ENCODE measurements around the gene HK1. TPM values are rescaled to one million over a fixed set of nuclear protein-coding genes. Genes with fewer than 3 reads are reported as not detected.
"Not testable (repeated sequence)": the region's sequence is repeated elsewhere in the genome, so short reads cannot be mapped to it uniquely, and the experiment has no call there.

The HK1 gene
- total RNA-seq, 2 donors from 2014 or later: 75.6 to 103 TPM

GRCh38 chr10:69321865-69322264 is 43.6 kb downstream of the HK1 start:
- intact Hi-C loops (cut with DNase I): loop anchor here in 1 of 2 donors (5.0 kb wide), 1 partner anchor 35 kb away; no protein-coding TSS in a partner anchor
- no peak for DNase-seq (ENCODE audit: low spot score)

GRCh38 chr10:69322346-69322745 is 44.0 kb downstream of the HK1 start:
- not testable (repeated sequence) for DNase-seq (ENCODE audit: low spot score)
- intact Hi-C loops (cut with DNase I): loop anchor here in 1 of 2 donors (5.0 kb wide), 1 partner anchor 35 kb away; no protein-coding TSS in a partner anchor

- intact Hi-C loops (cut with DNase I): loop anchor here in 1 of 2 donors (5.0 kb wide), 1 partner anchor 34 kb away; no protein-coding TSS in a partner anchor
- no peak for DNase-seq (ENCODE audit: low spot score)
These were observed 45.3 kb downstream of the HK1 start for GRCh38 chr10:69323622-69324021.

- intact Hi-C loops (cut with DNase I): loop anchor here in 1 of 2 donors (5.0 kb wide), 1 partner anchor 33 kb away; no protein-coding TSS in a partner anchor
- no peak for DNase-seq (ENCODE audit: low spot score)
These were observed 46.3 kb downstream of the HK1 start for GRCh38 chr10:69324583-69324982.

- DNase-seq (ENCODE audit: low spot score); intact Hi-C loops (cut with DNase I): not testable (repeated sequence)
These were observed 47.6 kb downstream of the HK1 start for GRCh38 chr10:69325637-69326523.

- intact Hi-C loops (cut with DNase I): no loop called here
- no peak for DNase-seq (ENCODE audit: low spot score)
These were observed 48.4 kb downstream of the HK1 start for GRCh38 chr10:69326692-69327091.

- peak; percentile 91 for DNase-seq (ENCODE audit: low spot score)
- intact Hi-C loops (cut with DNase I): no loop called here
These were observed 49.4 kb downstream of the HK1 start for GRCh38 chr10:69327463-69328379.

- intact Hi-C loops (cut with DNase I): no loop called here
- DNase-seq (ENCODE audit: low spot score): no peak
These were observed 50.1 kb downstream of the HK1 start for GRCh38 chr10:69328380-69328735.

GRCh38 chr10:69328888-69329287 is 50.6 kb downstream of the HK1 start:
- intact Hi-C loops (cut with DNase I); DNase-seq (ENCODE audit: low spot score): not testable (repeated sequence)

GRCh38 chr10:69329721-69330178 is 51.5 kb downstream of the HK1 start:
- no peak for DNase-seq (ENCODE audit: low spot score)
- intact Hi-C loops (cut with DNase I): loop anchor here in 1 of 2 donors (1.0 to 10.0 kb wide), 2 partner anchors 23 to 55 kb away; no protein-coding TSS in a partner anchor

- intact Hi-C loops (cut with DNase I): loop anchor here in 1 of 2 donors (10.0 kb wide), 1 partner anchor 54 kb away; no protein-coding TSS in a partner anchor
- DNase-seq (ENCODE audit: low spot score): no peak
These were observed 52.9 kb downstream of the HK1 start for GRCh38 chr10:69331161-69331560.

GRCh38 chr10:69332278-69333010 is 54.1 kb downstream of the HK1 start:
- intact Hi-C loops (cut with DNase I): loop anchor here in 1 of 2 donors (10.0 kb wide), 1 partner anchor 52 kb away; no protein-coding TSS in a partner anchor
- DNase-seq (ENCODE audit: low spot score): no peak

GRCh38 chr10:69333205-69333604 is 54.9 kb downstream of the HK1 start:
- DNase-seq (ENCODE audit: low spot score): no peak
- intact Hi-C loops (cut with DNase I): loop anchor here in 1 of 2 donors (10.0 kb wide), 1 partner anchor 52 kb away; no protein-coding TSS in a partner anchor

GRCh38 chr10:69333865-69334301 is 55.6 kb downstream of the HK1 start:
- not testable (repeated sequence) for DNase-seq (ENCODE audit: low spot score)
- intact Hi-C loops (cut with DNase I): loop anchor here in 1 of 2 donors (10.0 kb wide), 1 partner anchor 51 kb away; no protein-coding TSS in a partner anchor

- DNase-seq (ENCODE audit: low spot score): no peak
- intact Hi-C loops (cut with DNase I): loop anchor here in 1 of 2 donors (10.0 kb wide), 1 partner anchor 50 kb away; no protein-coding TSS in a partner anchor
These were observed 56.2 kb downstream of the HK1 start for GRCh38 chr10:69334302-69335062.

- intact Hi-C loops (cut with DNase I): loop anchor here in 1 of 2 donors (10.0 kb wide), 1 partner anchor 50 kb away; no protein-coding TSS in a partner anchor
- peak; percentile 84 for DNase-seq (ENCODE audit: low spot score)
These were observed 56.8 kb downstream of the HK1 start for GRCh38 chr10:69335063-69335587.

GRCh38 chr10:69335613-69336012 is 57.3 kb downstream of the HK1 start:
- intact Hi-C loops (cut with DNase I): loop anchor here in 1 of 2 donors (10.0 kb wide), 1 partner anchor 49 kb away; no protein-coding TSS in a partner anchor

More at GRCh38 chr10:69335613-69336012, 57.3 kb downstream of the HK1 start:
- peak; percentile 52 for DNase-seq (ENCODE audit: low spot score)
